Gastrocnemius medialis (tissue), 4 donors: Measurements from ENCODE around the gene GIMAP4.

Source experiments
- POLR2A ChIP-seq, 2 donors: fragments of 450-650 bp; IDR thresholded peaks; one replicate each; pipeline ENCODE4 v1.6.1; 2017; ENCODE audit warnings: antibody characterized with exemption in 2 of 2, mild to moderate bottlenecking in 2 of 2, moderate library complexity in 2 of 2
- TF ChIP-seq, protein P1 (sequence below), 5 experiments: fragments of 450-650 bp in 3 of 5; fragments of 200-600 bp in 2 of 5; sonication (generic) in 2 of 5; IDR thresholded peaks in 4 of 5; conservative IDR thresholded peaks in 1 of 5; 1 replicate in 4 of 5; 2 replicates in 1 of 5; pipeline ENCODE4 v1.5.1; 2016 to 2019; ENCODE audit warnings: antibody characterized with exemption in 5 of 5, mild to moderate bottlenecking in 3 of 5, moderate library complexity in 3 of 5

DNA sequence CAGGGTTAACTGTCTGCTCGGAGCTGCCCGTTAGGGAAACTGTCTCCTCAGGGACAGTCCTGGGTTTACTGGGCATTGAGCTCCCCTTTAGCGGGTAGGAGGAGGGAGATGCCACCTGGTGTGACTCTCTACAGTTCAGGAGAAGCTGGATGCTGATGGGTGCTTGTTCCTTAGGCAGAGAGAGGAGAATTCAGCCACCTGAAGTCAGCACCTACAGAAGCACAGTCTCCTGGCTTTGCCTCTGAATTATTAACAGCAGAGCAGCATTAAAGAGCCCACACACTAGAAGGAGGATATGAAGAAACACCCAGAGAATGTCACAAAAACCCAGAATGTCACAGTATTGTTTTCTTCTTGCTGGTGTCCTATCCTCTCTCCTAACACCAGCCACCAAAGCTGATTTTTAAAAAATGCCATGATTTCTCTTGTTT is 696 bp downstream of the GIMAP4 start:
- no peak for TF ChIP-seq POLR2A (IDR thresholded peaks at IDR 0.05)
- TF ChIP-seq, protein P1, sequence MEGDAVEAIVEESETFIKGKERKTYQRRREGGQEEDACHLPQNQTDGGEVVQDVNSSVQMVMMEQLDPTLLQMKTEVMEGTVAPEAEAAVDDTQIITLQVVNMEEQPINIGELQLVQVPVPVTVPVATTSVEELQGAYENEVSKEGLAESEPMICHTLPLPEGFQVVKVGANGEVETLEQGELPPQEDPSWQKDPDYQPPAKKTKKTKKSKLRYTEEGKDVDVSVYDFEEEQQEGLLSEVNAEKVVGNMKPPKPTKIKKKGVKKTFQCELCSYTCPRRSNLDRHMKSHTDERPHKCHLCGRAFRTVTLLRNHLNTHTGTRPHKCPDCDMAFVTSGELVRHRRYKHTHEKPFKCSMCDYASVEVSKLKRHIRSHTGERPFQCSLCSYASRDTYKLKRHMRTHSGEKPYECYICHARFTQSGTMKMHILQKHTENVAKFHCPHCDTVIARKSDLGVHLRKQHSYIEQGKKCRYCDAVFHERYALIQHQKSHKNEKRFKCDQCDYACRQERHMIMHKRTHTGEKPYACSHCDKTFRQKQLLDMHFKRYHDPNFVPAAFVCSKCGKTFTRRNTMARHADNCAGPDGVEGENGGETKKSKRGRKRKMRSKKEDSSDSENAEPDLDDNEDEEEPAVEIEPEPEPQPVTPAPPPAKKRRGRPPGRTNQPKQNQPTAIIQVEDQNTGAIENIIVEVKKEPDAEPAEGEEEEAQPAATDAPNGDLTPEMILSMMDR (IDR thresholded peaks at IDR 0.05 in 4 of 5, conservative IDR thresholded peaks at IDR 0.05 in 1 of 5), result no peak
